ENCODE data around the gene SEMA4B. TPM values are rescaled to one million over a fixed set of nuclear protein-coding genes. Genes with fewer than 3 reads are reported as not detected.

SEMA4B gene
- polyA plus RNA-seq, 3 donors, result 13.2 to 65.0 (median 22.0) TPM

- intact Hi-C loops (cut with micrococcal nuclease), result no loop called here
- no peaks in the 10 kb centered on the region for H3K27me3 Mint-ChIP-seq (ENCODE audit: low read depth in 3 of 3)
- Histone ChIP-seq H3K9ac (ENCODE audit: insufficient read depth, low read length, poor library complexity, severe bottlenecking) (no peak overlapping the region), H3K79me2 (ENCODE audit: insufficient read depth, low read length) (peaks cover 23% of the 10 kb centered on the region), H2AFZ (ENCODE audit: insufficient read depth, low read depth, low read length, poor library complexity, severe bottlenecking) (no peak overlapping the region), H3K36me3 (replicated peaks in 1 of 2; ENCODE audit: control insufficient read depth in 1 of 2, insufficient read depth in 2 of 2, low read length in 2 of 2) (peaks cover 74 to 77% of the 10 kb centered on the region in 2 donors), H3K4me1 (ENCODE audit: control insufficient read depth in 1 of 2, insufficient read depth in 2 of 2, low read length in 2 of 2) (peaks cover 32% of the 10 kb centered on the region in 2 donors), H3K27ac (ENCODE audit: low read depth in 1 of 2, low read length in 2 of 2) (no peak overlapping the region), H3K9me3 (replicated peaks in 1 of 2; ENCODE audit: control insufficient read depth in 1 of 2, insufficient read depth in 1 of 2, low read length in 2 of 2) (no peaks in the 10 kb centered on the region), H3K4me3 (replicated peaks in 1 of 3; ENCODE audit: low read depth in 2 of 3, low read length in 3 of 3) (no peak overlapping the region), H3K27me3 (ENCODE audit: control insufficient read depth in 2 of 2, insufficient read depth in 2 of 2, low read length in 2 of 2) (no peaks in the 10 kb centered on the region), H4K20me1 (ENCODE audit: insufficient read depth, low read length) (peaks cover 72% of the 10 kb centered on the region), H3K4me2 (replicated peaks; ENCODE audit: extremely low read depth, low read length, poor library complexity, severe bottlenecking) (no peak overlapping the region)
- H3K4me1 Mint-ChIP-seq, result peaks cover 32% of the 10 kb centered on the region
- TF ChIP-seq CTCF (IDR thresholded peaks at IDR 0.05), result no peak
- peaks cover 0 to 1% (median 0%) of the 10 kb centered on the region in 7 donors for H3K9me3 Mint-ChIP-seq
- peaks cover 75 to 88% of the 10 kb centered on the region in 2 donors for H3K36me3 Mint-ChIP-seq
- no peak overlapping the region for H3K4me3 Mint-ChIP-seq
- DNase-seq, result no peak
- 94% methylated on average over 36 of the region's 38 CpGs for WGBS (ENCODE audit: insufficient coverage)
- H3K27ac Mint-ChIP-seq, result peak overlapping the region in 2 of 7 donors; percentile 40 to 73
Measured at GRCh38 chr15:90227816-90228772, 27.0 kb downstream of the SEMA4B start.

DNA sequence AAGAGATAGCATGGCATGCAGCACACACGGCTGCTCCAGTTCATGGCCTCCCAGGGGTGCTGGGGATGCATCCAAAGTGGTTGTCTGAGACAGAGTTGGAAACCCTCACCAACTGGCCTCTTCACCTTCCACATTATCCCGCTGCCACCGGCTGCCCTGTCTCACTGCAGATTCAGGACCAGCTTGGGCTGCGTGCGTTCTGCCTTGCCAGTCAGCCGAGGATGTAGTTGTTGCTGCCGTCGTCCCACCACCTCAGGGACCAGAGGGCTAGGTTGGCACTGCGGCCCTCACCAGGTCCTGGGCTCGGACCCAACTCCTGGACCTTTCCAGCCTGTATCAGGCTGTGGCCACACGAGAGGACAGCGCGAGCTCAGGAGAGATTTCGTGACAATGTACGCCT, 27.8 kb downstream of the SEMA4B start:
- Histone ChIP-seq H3K9ac (ENCODE audit: insufficient read depth, low read length, poor library complexity, severe bottlenecking) (no peak overlapping the region), H3K27me3 (ENCODE audit: control insufficient read depth in 2 of 2, insufficient read depth in 2 of 2, low read length in 2 of 2) (no peaks in the 10 kb centered on the region), H3K9me3 (replicated peaks in 1 of 2; ENCODE audit: control insufficient read depth in 1 of 2, insufficient read depth in 1 of 2, low read length in 2 of 2) (no peaks in the 10 kb centered on the region), H3K4me2 (replicated peaks; ENCODE audit: extremely low read depth, low read length, poor library complexity, severe bottlenecking) (no peak overlapping the region), H3K36me3 (replicated peaks in 1 of 2; ENCODE audit: control insufficient read depth in 1 of 2, insufficient read depth in 2 of 2, low read length in 2 of 2) (peaks cover 66 to 68% of the 10 kb centered on the region in 2 donors), H3K4me3 (replicated peaks in 1 of 3; ENCODE audit: low read depth in 2 of 3, low read length in 3 of 3) (no peak overlapping the region), H4K20me1 (ENCODE audit: insufficient read depth, low read length) (peaks cover 64% of the 10 kb centered on the region), H3K4me1 (ENCODE audit: control insufficient read depth in 1 of 2, insufficient read depth in 2 of 2, low read length in 2 of 2) (peaks cover 33 to 37% of the 10 kb centered on the region in 2 donors), H2AFZ (ENCODE audit: insufficient read depth, low read depth, low read length, poor library complexity, severe bottlenecking) (no peak overlapping the region), H3K27ac (ENCODE audit: low read depth in 1 of 2, low read length in 2 of 2) (no peak overlapping the region), H3K79me2 (ENCODE audit: insufficient read depth, low read length) (peaks cover 29% of the 10 kb centered on the region)
- Mint-ChIP-seq H3K27me3 (ENCODE audit: low read depth in 3 of 3) (no peaks in the 10 kb centered on the region), H3K9me3 (peaks cover 0 to 1% (median 0%) of the 10 kb centered on the region in 7 donors), H3K27ac (peak overlapping the region in 4 of 7 donors; percentile 40 to 73 (median 71)), H3K4me1 (peaks cover 32% of the 10 kb centered on the region), H3K4me3 (no peak overlapping the region), H3K36me3 (peaks cover 68 to 79% of the 10 kb centered on the region in 2 donors)
- intact Hi-C loops (cut with micrococcal nuclease), result no loop called here
- DNase-seq, result no peak
- no peak for TF ChIP-seq CTCF (IDR thresholded peaks at IDR 0.05)
- WGBS (ENCODE audit: insufficient coverage), result 96% methylated on average over 14 of the region's 15 CpGs
